IMR-90 (cell line): ENCODE measurements around the gene SHROOM1. TPM values are rescaled to one million over a fixed set of nuclear protein-coding genes. Genes with fewer than 3 reads are reported as not detected.

Experiments used
- ATAC-seq: fragments of 200-7000 bp; cut with Tn5 transposase; 2 replicates; pipeline ENCODE4 v1.9.1; 2020; ENCODE audit warnings: low read depth, mild to moderate bottlenecking, moderate library complexity
- BruUV-seq: library from RNA; stranded (reverse); fragments of 400-500 nt; replicated peaks from 2 replicates; lab custom pipeline; 2021; lab: Mats Ljungman, UMichigan
- CTCF ChIA-PET: fragments of 300-600 bp; formaldehyde crosslinking; extraction: SDS; loops from one replicate; lab custom pipeline; 2021; ENCODE audit warnings: antibody characterized with exemption; lab: Yijun Ruan, JAX
- POLR2A ChIA-PET: fragments of 300-600 bp; sonication (Branson Sonifier 250); formaldehyde crosslinking; loops from one replicate; lab custom pipeline; 2022; ENCODE audit warnings: antibody characterized with exemption; ENCODE audit not compliant: unreplicated experiment; lab: Charles Lee
- DNase-seq: peaks from one replicate; pipeline ENCODE4 v3.0.0; 2013
- H2AFZ ChIP-seq: replicated peaks from 2 replicates; pipeline ENCODE3; 2013; ENCODE audit warnings: low read length, mild to moderate bottlenecking; ENCODE audit not compliant: poor library complexity
- H2AK5ac ChIP-seq: 2 replicates; pipeline ENCODE4 v1.6.1; 2013; ENCODE audit warnings: low read depth, low read length, inconsistent platforms
- H2AK9ac ChIP-seq: replicated peaks from 2 replicates; pipeline ENCODE3; 2013; ENCODE audit warnings: mild to moderate bottlenecking, low read depth, low read length, moderate library complexity; ENCODE audit not compliant: poor library complexity
- H2BK120ac ChIP-seq: 2 replicates; pipeline ENCODE4 v1.6.1; 2013; ENCODE audit warnings: low read depth, low read length, inconsistent platforms
- H2BK15ac ChIP-seq: 3 replicates; pipeline ENCODE4 v1.6.1; 2013; ENCODE audit warnings: low read depth, low read length, inconsistent platforms
- H2BK20ac ChIP-seq: 2 replicates; pipeline ENCODE4 v1.6.1; 2013; ENCODE audit warnings: low read depth, mild to moderate bottlenecking, inconsistent platforms, low read length, moderate library complexity
- H2BK5ac ChIP-seq: 2 replicates; pipeline ENCODE4 v1.6.1; 2013; ENCODE audit warnings: mild to moderate bottlenecking, low read depth, low read length, inconsistent platforms; ENCODE audit not compliant: poor library complexity, severe bottlenecking
- H3K14ac ChIP-seq: replicated peaks from 2 replicates; pipeline ENCODE4 v1.6.1; 2013; ENCODE audit warnings: low read depth, low read length, inconsistent platforms
- H3K18ac ChIP-seq: 2 replicates; pipeline ENCODE4 v1.6.1; 2013; ENCODE audit warnings: low read depth, low read length, control low read depth
- H3K23ac ChIP-seq: 2 replicates; pipeline ENCODE4 v1.6.1; 2013; ENCODE audit warnings: low read depth, low read length, inconsistent platforms
- H3K27ac ChIP-seq: 2 replicates; pipeline ENCODE4 v1.5.1; 2013; ENCODE audit warnings: mild to moderate bottlenecking, control low read depth, low read length; ENCODE audit not compliant: insufficient read depth
- H3K27me3 ChIP-seq: 2 replicates; pipeline ENCODE4 v1.6.1; 2013; ENCODE audit warnings: low read length; ENCODE audit not compliant: control insufficient read depth, insufficient read depth
- H3K36me3 ChIP-seq: 2 replicates; pipeline ENCODE4 v1.6.1; 2013; ENCODE audit warnings: low read length, mixed read lengths; ENCODE audit not compliant: control insufficient read depth, insufficient read depth
- H3K4ac ChIP-seq: 2 replicates; pipeline ENCODE4 v1.6.1; 2013; ENCODE audit warnings: low read depth, low read length, inconsistent platforms
- H3K4me1 ChIP-seq: 2 replicates; pipeline ENCODE4 v1.6.1; 2013; ENCODE audit warnings: low read length, mixed read lengths; ENCODE audit not compliant: control insufficient read depth, insufficient read depth
- H3K4me2 ChIP-seq: 2 replicates; pipeline ENCODE4 v1.6.1; 2013; ENCODE audit warnings: low read depth, mild to moderate bottlenecking, control low read depth, low read length, moderate library complexity
- H3K4me3 ChIP-seq: 2 replicates; pipeline ENCODE4 v1.5.1; 2013; ENCODE audit warnings: low read depth, mild to moderate bottlenecking, control low read depth, low read length, moderate library complexity; ENCODE audit not compliant: insufficient read depth
- H3K56ac ChIP-seq: 2 replicates; pipeline ENCODE4 v1.6.1; 2013; ENCODE audit warnings: low read length, inconsistent platforms; ENCODE audit not compliant: insufficient read depth; ENCODE audit errors: extremely low read depth
- H3K79me1 ChIP-seq, 2 experiments: 2 replicates each; pipeline ENCODE4 v1.6.1; 2013; ENCODE audit warnings: low read length in 2 of 2, inconsistent platforms in 1 of 2, low read depth in 1 of 2
- H3K9ac ChIP-seq: 2 replicates; pipeline ENCODE4 v1.6.1; 2013; ENCODE audit warnings: low read depth, low read length, control low read depth
- H3K9me1 ChIP-seq: 2 replicates; pipeline ENCODE4 v1.6.1; 2013; ENCODE audit warnings: low read length, inconsistent platforms; ENCODE audit not compliant: insufficient read depth
- H3K9me3 ChIP-seq: 2 replicates; pipeline ENCODE4 v1.6.1; 2013; ENCODE audit warnings: low read length; ENCODE audit not compliant: control insufficient read depth, insufficient read depth
- H4K20me1 ChIP-seq: 2 replicates; pipeline ENCODE4 v1.6.1; 2013; ENCODE audit warnings: low read length, inconsistent platforms; ENCODE audit not compliant: insufficient read depth
- H4K5ac ChIP-seq: 2 replicates; pipeline ENCODE4 v1.6.1; 2013; ENCODE audit warnings: mild to moderate bottlenecking, low read depth, low read length, control low read depth
- H4K8ac ChIP-seq, 2 experiments: 2 replicates each; pipeline ENCODE4 v1.6.1; 2013; ENCODE audit warnings: low read depth in 2 of 2, low read length in 2 of 2, control low read depth in 1 of 2, inconsistent platforms in 1 of 2
- H4K91ac ChIP-seq: 2 replicates; pipeline ENCODE4 v1.6.1; 2013; ENCODE audit warnings: low read depth, low read length, inconsistent platforms; ENCODE audit not compliant: insufficient read depth
- BHLHE40 ChIP-seq: fragments of 150-350 bp; IDR thresholded peaks from 2 replicates; pipeline ENCODE4 v1.6.1; 2016; ENCODE audit warnings: mild to moderate bottlenecking, low read depth, low read length
- CEBPB ChIP-seq: IDR thresholded peaks from 2 replicates; pipeline ENCODE4 v1.6.1; 2012; ENCODE audit warnings: low read depth, low read length, improper control_type of control experiment
- CHD1 ChIP-seq: IDR thresholded peaks from 2 replicates; pipeline ENCODE4 v1.6.1; 2012; ENCODE audit warnings: low read depth, low read length, improper control_type of control experiment
- CTCF ChIP-seq: conservative IDR thresholded peaks from 2 replicates; pipeline ENCODE4 v1.5.1; 2012; ENCODE audit warnings: mild to moderate bottlenecking, low read depth, low read length, improper control_type of control experiment
- ELK1 ChIP-seq: fragments of 150-350 bp; IDR thresholded peaks from 2 replicates; pipeline ENCODE4 v1.6.1; 2016; ENCODE audit warnings: low read depth, mild to moderate bottlenecking, low read length, moderate library complexity, borderline replicate concordance
- FOS ChIP-seq: fragments of 150-350 bp; IDR thresholded peaks from 2 replicates; pipeline ENCODE4 v1.6.1; 2016; ENCODE audit warnings: low read depth, low read length
- MAFK ChIP-seq: IDR thresholded peaks from 2 replicates; pipeline ENCODE4 v1.6.1; 2012; ENCODE audit warnings: low read depth, low read length, improper control_type of control experiment
- MAZ ChIP-seq: IDR thresholded peaks from 2 replicates; pipeline ENCODE4 v1.6.1; 2012; ENCODE audit warnings: low read depth, mild to moderate bottlenecking, low read length, improper control_type of control experiment, moderate library complexity, borderline replicate concordance
- MXI1 ChIP-seq: IDR thresholded peaks from 2 replicates; pipeline ENCODE4 v1.6.1; 2012; ENCODE audit warnings: low read depth, mild to moderate bottlenecking, low read length, moderate library complexity, borderline replicate concordance
- NFE2L2 ChIP-seq: fragments of 150-350 bp; IDR thresholded peaks from 2 replicates; pipeline ENCODE4 v1.6.1; 2016; ENCODE audit warnings: low read depth, mild to moderate bottlenecking, low read length
- POLR2A ChIP-seq: IDR thresholded peaks from 2 replicates; pipeline ENCODE4 v1.6.1; 2012; ENCODE audit warnings: mild to moderate bottlenecking, low read depth, low read length
- RAD21 ChIP-seq: IDR thresholded peaks from 2 replicates; pipeline ENCODE4 v1.6.1; 2012; ENCODE audit warnings: low read length, improper control_type of control experiment
- RCOR1 ChIP-seq: IDR thresholded peaks from 2 replicates; pipeline ENCODE4 v1.6.1; 2012; ENCODE audit warnings: mild to moderate bottlenecking, low read length, improper control_type of control experiment; ENCODE audit not compliant: insufficient replicate concordance
- RFX5 ChIP-seq: IDR thresholded peaks from 2 replicates; pipeline ENCODE4 v1.8.0; 2012; ENCODE audit warnings: low read depth, mild to moderate bottlenecking, low read length, moderate library complexity
- SMC3 ChIP-seq: fragments of 150-350 bp; IDR thresholded peaks from 2 replicates; pipeline ENCODE4 v1.6.1; 2016; ENCODE audit warnings: low read depth, mild to moderate bottlenecking, antibody characterized with exemption, low read length, moderate library complexity
- USF2 ChIP-seq: fragments of 150-350 bp; IDR thresholded peaks from 2 replicates; pipeline ENCODE4 v1.6.1; 2017; ENCODE audit warnings: mild to moderate bottlenecking, antibody characterized with exemption, low read length, low read depth
- WGBS, 2 experiments: methylation state at CpG; one replicate each; pipeline versions ENCODE4 v1.1.5 to v1.1.7; 2013; ENCODE audit warnings: missing lambda C conversion rate in 2 of 2; ENCODE audit not compliant: insufficient read length in 1 of 2; ENCODE audit errors: extremely low coverage in 2 of 2; 5-methylcytosine and 5-hydroxymethylcytosine counted together
- dilution Hi-C: fragments of 300-500 bp; cut with HindIII; formaldehyde crosslinking; loops from one replicate; pipeline ENCODE4 v1.14.3; 2018; ENCODE audit warnings: low sequenced_read_pairs; ENCODE audit not compliant: unreplicated experiment
- in situ Hi-C: fragments of 300-500 bp; cut with MboI; formaldehyde crosslinking; loops from 3 replicates; pipeline ENCODE4 v1.14.3; 2019; ENCODE audit warnings: low sequenced_read_pairs, inconsistent platforms, mixed read lengths
- intact Hi-C: fragments of 100-400 bp; cut with micrococcal nuclease; formaldehyde crosslinking; loops from 2 replicates; pipeline ENCODE4 v1.10.0; 2022
- polyA plus RNA-seq, 3 experiments: library from polyadenylated mRNA; depleted of rRNA; stranded (reverse); fragments of >200 nt; gene quantifications; 2 replicates each; pipeline ENCODE4 v1.2.3, GENCODE V29; 2012; ENCODE audit warnings: low replicate concordance in 1 of 3
- total RNA-seq: library from RNA; depleted of rRNA; stranded (reverse); fragments of >200 nt; gene quantifications from 2 replicates; pipeline ENCODE4 v1.2.3, GENCODE V29; 2012

Gene SHROOM1
- total and polyA plus RNA-seq, 2 of the 4 experiments (the other 2 are of a cell fraction) = 1.4 to 6.3 TPM

GRCh38 chr5:132778129-132778528, 52.3 kb downstream of the SHROOM1 start:
- H3K27ac ChIP-seq = no peak overlapping the region
- no peak overlapping the region for H2BK20ac ChIP-seq
- POLR2A ChIA-PET = no interaction called here
- dilution Hi-C loops = no loop called here
- H3K4me1 ChIP-seq = peaks cover 17% of the 10 kb centered on the region
- peaks cover 25% of the 10 kb centered on the region for H3K9me1 ChIP-seq
- 28% methylated on average over 2 of the region's 4 CpGs; no CpG with 5 or more reads in 1 of the 2 experiments for WGBS, 2 experiments
- H2AK9ac ChIP-seq = peak overlapping the region; percentile 59
- peak overlapping the region; percentile 90 for H3K23ac ChIP-seq
- H3K27me3 ChIP-seq = no peaks in the 10 kb centered on the region
- H4K8ac ChIP-seq = peak overlapping the region; percentile 78 to 95; a peak in 3 of 4 replicates
- no peaks in the 10 kb centered on the region for H3K36me3 ChIP-seq
- BruUV-seq = no TSS peak
- H3K18ac ChIP-seq = no peak overlapping the region
- no peak overlapping the region for H2BK5ac ChIP-seq
- in situ Hi-C loops = no loop called here
- peak overlapping the region; percentile 75; the same call in 1 of the 2 replicates for H2AK5ac ChIP-seq
- CTCF ChIA-PET = interaction anchor here (1.5 kb wide), 1 partner anchor 42 kb away, joined by 3 read pairs; no protein-coding TSS in a partner anchor
- H3K9ac ChIP-seq = no peak overlapping the region
- peak overlapping the region; percentile 98 for H2AFZ ChIP-seq
- H3K14ac ChIP-seq = peak overlapping the region; percentile 54
- ATAC-seq (no peak), DNase-seq (no peak)
- H3K4ac ChIP-seq = peak overlapping the region; percentile 82
- peaks cover 23 to 44% of the 10 kb centered on the region in 2 experiments for H3K79me1 ChIP-seq
- no peak overlapping the region for H2BK120ac ChIP-seq
- TF ChIP-seq CTCF (no peak), MXI1 (no peak), MAFK (no peak), BHLHE40 (no peak), RAD21 (no peak), RCOR1 (no peak), USF2 (no peak), NFE2L2 (no peak), FOS (no peak), MAZ (no peak), RFX5 (no peak), SMC3 (no peak), CHD1 (no peak), CEBPB (no peak), POLR2A (no peak), ELK1 (no peak)
- H2BK15ac ChIP-seq = no peak overlapping the region; the same call in 2 of the 3 replicates
- H4K20me1 ChIP-seq = peaks cover 20% of the 10 kb centered on the region
- H3K56ac ChIP-seq = no peak overlapping the region
- H3K4me3 ChIP-seq = no peak overlapping the region
- intact Hi-C loops = no loop called here
- peak overlapping the region; percentile 1; the same call in 1 of the 2 replicates for H4K5ac ChIP-seq
- H4K91ac ChIP-seq = peak overlapping the region; percentile 78; the same call in 1 of the 2 replicates
- no peaks in the 10 kb centered on the region for H3K9me3 ChIP-seq
- peak overlapping the region; percentile 79 for H3K4me2 ChIP-seq
